Caco-2 (cell line): Measurements from ENCODE around the gene LSM7. TPM values are rescaled to one million over a fixed set of nuclear protein-coding genes. Genes with fewer than 3 reads are reported as not detected.

Source experiments
- BruUV-seq: library from RNA; stranded (reverse); fragments of 400-500 nt; replicated peaks from 2 replicates; lab custom pipeline; 2021; lab: Mats Ljungman, UMichigan
- CTCF ChIA-PET: fragments of 300-600 bp; sonication (Branson Sonifier 250); formaldehyde crosslinking; loops from one replicate; lab custom pipeline; 2022; ENCODE audit warnings: antibody characterized with exemption; lab: Charles Lee
- POLR2A ChIA-PET: fragments of 300-600 bp; sonication (Branson Sonifier 250); formaldehyde crosslinking; loops from one replicate; lab custom pipeline; 2022; ENCODE audit warnings: antibody characterized with exemption; lab: Charles Lee
- DNase-seq, 2 experiments: peaks; one replicate each; pipeline versions ENCODE4 v3.0.0 to v3.0.0-alpha.2; 2020 to 2022
- H3K27me3 ChIP-seq: replicated peaks from 2 replicates; pipeline ENCODE4 v1.6.0; 2011; ENCODE audit warnings: low read length; ENCODE audit not compliant: control insufficient read depth, insufficient read depth
- H3K36me3 ChIP-seq: 2 replicates; pipeline ENCODE4 v1.5.1; 2011; ENCODE audit warnings: low read length; ENCODE audit not compliant: control insufficient read depth, insufficient read depth
- H3K4me1 ChIP-seq: fragments of 250-450 bp; sonication (Bioruptor Pico); 2 replicates; pipeline ENCODE4 v1.5.1; 2020; ENCODE audit warnings: mild to moderate bottlenecking
- H3K4me3 ChIP-seq: 2 replicates; pipeline ENCODE4 v1.5.1; 2011; ENCODE audit warnings: low read depth, mild to moderate bottlenecking, control low read depth, low read length
- H3K9me3 ChIP-seq: fragments of 250-450 bp; sonication (Bioruptor Pico); 2 replicates; pipeline ENCODE4 v1.5.1; 2020; ENCODE audit warnings: mild to moderate bottlenecking, moderate library complexity
- H3K27ac Mint-ChIP-seq: one replicate; pipeline ENCODE4 v1.8.0; 2022; ENCODE audit warnings: mixed read lengths; ENCODE audit not compliant: unreplicated experiment
- H3K27me3 Mint-ChIP-seq: one replicate; pipeline ENCODE4 v1.8.0; 2022; ENCODE audit warnings: mixed read lengths; ENCODE audit not compliant: insufficient read depth, unreplicated experiment
- H3K36me3 Mint-ChIP-seq: one replicate; pipeline ENCODE4 v1.8.0; 2022; ENCODE audit warnings: mild to moderate bottlenecking, mixed read lengths; ENCODE audit not compliant: insufficient read depth, unreplicated experiment
- H3K4me1 Mint-ChIP-seq: one replicate; pipeline ENCODE4 v1.8.0; 2022; ENCODE audit warnings: low read depth, mixed read lengths; ENCODE audit not compliant: unreplicated experiment
- H3K4me3 Mint-ChIP-seq: one replicate; pipeline ENCODE4 v1.8.0; 2022; ENCODE audit warnings: mild to moderate bottlenecking, moderate library complexity, mixed read lengths; ENCODE audit not compliant: unreplicated experiment
- H3K9me3 Mint-ChIP-seq: one replicate; pipeline ENCODE4 v1.8.0; 2022; ENCODE audit warnings: mixed read lengths; ENCODE audit not compliant: unreplicated experiment
- intact Hi-C: fragments of 100-400 bp; cut with micrococcal nuclease; formaldehyde crosslinking; loops from one replicate; pipeline ENCODE4 v1.10.0; 2022; ENCODE audit not compliant: unreplicated experiment
- total RNA-seq: library from RNA; stranded (reverse); gene quantifications from 2 replicates; pipeline ENCODE4 v1.2.3, GENCODE V29; 2022
- TF ChIP-seq, protein P1 (sequence below), 2 experiments: fragments of 200-600 bp in 1 of 2; IDR thresholded peaks; 1 replicate in 1 of 2; 2 replicates in 1 of 2; pipeline versions ENCODE4 v1.5.1 to v1.8.0; 2011 to 2022; ENCODE audit warnings: antibody characterized with exemption in 1 of 2, control low read depth in 1 of 2, inconsistent platforms in 1 of 2, low read depth in 1 of 2, low read length in 1 of 2, mild to moderate bottlenecking in 1 of 2, moderate library complexity in 1 of 2; ENCODE audit not compliant: insufficient read depth in 1 of 2, severe bottlenecking in 1 of 2, unreplicated experiment in 1 of 2

LSM7 gene
- total RNA-seq, 1 experiment from 2014 or later: 141 TPM

DNA sequence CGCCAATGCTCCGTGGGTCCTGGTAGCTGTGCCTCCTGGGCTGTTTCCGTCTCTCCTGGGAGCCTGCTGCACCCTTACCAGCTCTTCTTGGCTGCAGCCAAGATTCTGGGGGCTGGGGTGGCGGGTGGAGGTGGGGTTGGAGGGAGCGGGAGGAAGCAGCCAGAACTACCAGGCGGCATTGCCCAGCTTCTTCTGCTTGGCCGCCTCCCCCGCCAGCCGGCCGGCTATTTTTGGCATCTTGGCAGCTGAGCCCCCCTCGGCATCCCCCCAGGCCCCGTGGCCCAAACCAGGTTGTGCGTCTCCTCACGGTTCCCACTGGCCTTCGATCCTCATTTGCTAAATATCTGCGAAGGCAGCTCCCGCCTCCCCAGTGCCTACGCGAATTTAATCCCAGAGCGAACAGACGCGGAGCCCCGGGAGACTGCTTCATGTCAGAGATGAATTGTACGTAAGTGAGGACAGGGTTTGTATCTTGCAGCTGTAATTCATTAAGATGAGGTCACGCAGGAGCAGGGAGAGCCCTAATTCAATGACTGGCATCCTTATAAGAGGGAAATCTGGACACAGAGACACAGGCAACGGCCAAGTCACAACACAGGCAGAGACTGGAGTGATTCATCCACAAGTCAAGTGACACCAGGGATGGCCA lies 33.6 kb downstream of the LSM7 start:
- TF ChIP-seq, protein P1, sequence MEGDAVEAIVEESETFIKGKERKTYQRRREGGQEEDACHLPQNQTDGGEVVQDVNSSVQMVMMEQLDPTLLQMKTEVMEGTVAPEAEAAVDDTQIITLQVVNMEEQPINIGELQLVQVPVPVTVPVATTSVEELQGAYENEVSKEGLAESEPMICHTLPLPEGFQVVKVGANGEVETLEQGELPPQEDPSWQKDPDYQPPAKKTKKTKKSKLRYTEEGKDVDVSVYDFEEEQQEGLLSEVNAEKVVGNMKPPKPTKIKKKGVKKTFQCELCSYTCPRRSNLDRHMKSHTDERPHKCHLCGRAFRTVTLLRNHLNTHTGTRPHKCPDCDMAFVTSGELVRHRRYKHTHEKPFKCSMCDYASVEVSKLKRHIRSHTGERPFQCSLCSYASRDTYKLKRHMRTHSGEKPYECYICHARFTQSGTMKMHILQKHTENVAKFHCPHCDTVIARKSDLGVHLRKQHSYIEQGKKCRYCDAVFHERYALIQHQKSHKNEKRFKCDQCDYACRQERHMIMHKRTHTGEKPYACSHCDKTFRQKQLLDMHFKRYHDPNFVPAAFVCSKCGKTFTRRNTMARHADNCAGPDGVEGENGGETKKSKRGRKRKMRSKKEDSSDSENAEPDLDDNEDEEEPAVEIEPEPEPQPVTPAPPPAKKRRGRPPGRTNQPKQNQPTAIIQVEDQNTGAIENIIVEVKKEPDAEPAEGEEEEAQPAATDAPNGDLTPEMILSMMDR (IDR thresholded peaks at IDR 0.05; ENCODE audit: insufficient read depth in 1 of 2, low read depth in 1 of 2, low read length in 1 of 2, severe bottlenecking in 1 of 2, unreplicated experiment in 1 of 2): no peak
- H3K27me3 ChIP-seq: peaks cover 2% of the 10 kb centered on the region; the same call in 1 of the 2 replicates
- peaks cover 6% of the 10 kb centered on the region for H3K36me3 Mint-ChIP-seq
- H3K36me3 ChIP-seq: no peaks in the 10 kb centered on the region
- H3K4me1 ChIP-seq: peaks cover 13% of the 10 kb centered on the region
- CTCF ChIA-PET: interaction anchor here (0.6 kb wide), 1 partner anchor 468 kb away, joined by 3 read pairs; no protein-coding TSS in a partner anchor
- H3K4me3 Mint-ChIP-seq: no peak overlapping the region
- intact Hi-C loops: no loop called here
- H3K4me3 ChIP-seq: no peak overlapping the region
- DNase-seq: no peak
- H3K27ac Mint-ChIP-seq: no peak overlapping the region
- H3K4me1 Mint-ChIP-seq: no peaks in the 10 kb centered on the region
- H3K9me3 ChIP-seq: no peaks in the 10 kb centered on the region
- no peaks in the 10 kb centered on the region for H3K9me3 Mint-ChIP-seq
- H3K27me3 Mint-ChIP-seq: peaks cover 9% of the 10 kb centered on the region
- BruUV-seq: no TSS peak
- POLR2A ChIA-PET: interaction anchor here (0.6 kb wide), 1 partner anchor 45 kb away, joined by 5 read pairs; no protein-coding TSS in a partner anchor

DNA sequence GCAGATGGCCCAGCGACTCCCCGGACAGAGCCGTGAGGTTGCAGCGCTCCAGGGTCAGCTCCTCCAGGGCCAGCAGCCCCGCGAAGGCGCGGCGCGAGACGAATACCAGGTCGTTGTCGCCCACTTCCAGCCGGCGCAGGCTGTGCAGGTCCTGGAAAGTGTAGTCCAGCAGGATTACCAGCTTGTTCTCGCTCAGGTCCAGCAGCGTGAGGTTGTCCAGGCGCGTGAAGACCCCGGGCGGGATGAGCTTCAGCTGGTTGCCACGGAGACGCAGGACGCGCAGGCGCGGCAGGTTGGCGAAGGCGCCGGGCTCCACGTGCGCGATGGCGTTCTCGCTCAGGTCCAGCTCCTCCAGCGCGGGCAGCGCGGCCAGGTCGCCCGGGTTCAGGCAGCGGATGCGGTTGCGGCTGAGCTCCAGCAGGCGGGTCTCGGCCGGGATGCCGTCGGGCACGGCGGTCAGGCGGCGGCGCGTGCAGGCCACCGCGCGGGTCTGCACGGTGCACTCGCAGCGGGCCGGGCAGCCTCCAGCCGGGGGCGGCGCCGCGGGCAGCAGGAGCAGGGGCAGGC lies 37.1 kb downstream of the LSM7 start:
- DNase-seq: peak in 1 of 2 experiments; percentile 49
- Mint-ChIP-seq H3K4me1 (no peaks in the 10 kb centered on the region), H3K36me3 (peaks cover 6% of the 10 kb centered on the region), H3K27ac (no peak overlapping the region), H3K27me3 (peaks cover 17% of the 10 kb centered on the region), H3K4me3 (peak overlapping the region; percentile 61), H3K9me3 (no peaks in the 10 kb centered on the region)
- Histone ChIP-seq H3K4me3 (peak overlapping the region; percentile 25), H3K4me1 (peaks cover 13% of the 10 kb centered on the region), H3K36me3 (no peaks in the 10 kb centered on the region), H3K9me3 (no peaks in the 10 kb centered on the region), H3K27me3 (peaks cover 2% of the 10 kb centered on the region)
- CTCF ChIA-PET: no interaction called here
- TF ChIP-seq, protein P1 (IDR thresholded peaks at IDR 0.05; ENCODE audit: insufficient read depth in 1 of 2, low read depth in 1 of 2, low read length in 1 of 2, severe bottlenecking in 1 of 2, unreplicated experiment in 1 of 2): no peak
- no TSS peak for BruUV-seq
- POLR2A ChIA-PET: no interaction called here
- intact Hi-C loops: no loop called here

DNA sequence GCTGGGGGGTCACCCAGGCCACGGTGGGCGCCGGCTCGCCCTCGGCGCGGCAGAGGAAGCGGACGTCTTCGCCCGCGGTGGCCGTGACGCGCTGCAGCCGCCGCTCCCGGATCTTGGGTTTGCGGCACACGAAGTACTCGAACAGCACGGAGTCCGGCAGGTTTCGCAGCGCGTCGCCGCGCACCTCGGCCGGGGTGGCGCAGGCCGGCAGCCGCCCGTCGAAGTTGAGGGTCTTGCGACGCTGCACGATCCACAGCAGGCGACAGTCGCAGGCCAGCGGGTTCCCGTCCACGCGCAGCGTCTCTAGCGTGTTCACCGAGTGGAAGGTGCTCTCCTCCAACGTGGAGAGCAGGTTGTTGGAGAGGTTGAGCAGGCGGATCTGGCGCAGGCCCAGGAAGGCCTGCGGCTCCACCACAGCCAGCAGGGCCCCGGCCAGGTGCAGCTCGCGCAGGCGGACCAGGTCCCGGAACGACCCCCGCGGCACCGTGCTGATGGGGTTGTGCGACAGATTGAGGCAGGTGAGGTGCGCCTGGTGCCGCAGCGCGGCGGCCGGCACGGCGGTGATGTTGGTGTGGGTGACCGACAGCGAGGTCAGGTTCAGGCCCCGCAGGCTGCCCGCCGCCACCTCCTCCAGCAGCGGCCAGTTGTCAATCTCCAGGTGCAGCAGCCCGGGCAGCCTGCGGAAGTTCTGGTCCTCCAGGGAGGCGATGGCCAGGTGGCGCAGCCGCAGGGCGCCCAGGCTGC lies 37.8 kb downstream of the LSM7 start:
- no TSS peak for BruUV-seq
- intact Hi-C loops: no loop called here
- TF ChIP-seq, protein P1 (IDR thresholded peaks at IDR 0.05; ENCODE audit: insufficient read depth in 1 of 2, low read depth in 1 of 2, low read length in 1 of 2, severe bottlenecking in 1 of 2, unreplicated experiment in 1 of 2): no peak
- ChIA-PET CTCF (no interaction called here), POLR2A (no interaction called here)
- Mint-ChIP-seq H3K27ac (no peak overlapping the region), H3K36me3 (peaks cover 6% of the 10 kb centered on the region), H3K9me3 (no peaks in the 10 kb centered on the region), H3K4me3 (peak overlapping the region; percentile 61), H3K27me3 (peaks cover 17% of the 10 kb centered on the region), H3K4me1 (no peaks in the 10 kb centered on the region)
- peak overlapping the region; percentile 17 for H3K4me3 ChIP-seq
- no peaks in the 10 kb centered on the region for H3K36me3 ChIP-seq
- DNase-seq: no peak
- peaks cover 13% of the 10 kb centered on the region for H3K4me1 ChIP-seq
- H3K9me3 ChIP-seq: no peaks in the 10 kb centered on the region
- H3K27me3 ChIP-seq: peaks cover 2% of the 10 kb centered on the region
